Vagina (tissue), 2 donors: ENCODE data around the gene HADHA.

Experiments used
- POLR2AphosphoS5 ChIP-seq, 2 donors: sonication (generic); formaldehyde crosslinking; IDR thresholded peaks; one replicate each; pipeline ENCODE4 v1.9.0; 2017; ENCODE audit warnings: antibody characterized with exemption in 2 of 2, mild to moderate bottlenecking in 2 of 2, low read depth in 1 of 2; ENCODE audit not compliant: insufficient read depth in 1 of 2
- TF ChIP-seq, protein P1 (sequence below), 3 experiments: fragments of 450-650 bp in 2 of 3; fragments of 200-600 bp in 1 of 3; sonication (generic) in 1 of 3; IDR thresholded peaks; one replicate each; pipeline ENCODE4 v1.5.1; 2017 to 2019; ENCODE audit warnings: antibody characterized with exemption in 3 of 3, mild to moderate bottlenecking in 2 of 3, moderate library complexity in 2 of 3

DNA sequence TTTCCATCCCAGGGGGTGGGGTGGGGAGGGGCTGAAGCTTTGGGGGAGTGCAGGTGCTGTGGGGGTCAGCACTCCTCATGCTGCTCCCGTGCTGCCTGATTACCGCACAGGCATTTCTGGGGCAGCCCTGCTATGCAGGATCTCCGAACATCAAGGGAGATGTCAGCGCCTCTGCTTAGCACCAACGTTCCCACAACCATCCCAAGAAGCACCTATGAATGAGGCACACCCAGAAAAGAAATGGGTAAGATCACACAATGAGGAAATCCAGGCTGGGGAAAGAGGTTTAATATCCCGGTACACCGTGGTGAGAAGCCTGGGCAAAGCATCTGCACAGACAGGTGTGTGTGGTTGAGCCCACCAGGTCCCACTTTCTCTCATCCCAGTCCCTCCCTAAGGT is 54.1 kb downstream of the HADHA start:
- no peak for TF ChIP-seq POLR2AphosphoS5 (IDR thresholded peaks at IDR 0.05; ENCODE audit: insufficient read depth in 1 of 2, low read depth in 1 of 2)
- TF ChIP-seq, protein P1, sequence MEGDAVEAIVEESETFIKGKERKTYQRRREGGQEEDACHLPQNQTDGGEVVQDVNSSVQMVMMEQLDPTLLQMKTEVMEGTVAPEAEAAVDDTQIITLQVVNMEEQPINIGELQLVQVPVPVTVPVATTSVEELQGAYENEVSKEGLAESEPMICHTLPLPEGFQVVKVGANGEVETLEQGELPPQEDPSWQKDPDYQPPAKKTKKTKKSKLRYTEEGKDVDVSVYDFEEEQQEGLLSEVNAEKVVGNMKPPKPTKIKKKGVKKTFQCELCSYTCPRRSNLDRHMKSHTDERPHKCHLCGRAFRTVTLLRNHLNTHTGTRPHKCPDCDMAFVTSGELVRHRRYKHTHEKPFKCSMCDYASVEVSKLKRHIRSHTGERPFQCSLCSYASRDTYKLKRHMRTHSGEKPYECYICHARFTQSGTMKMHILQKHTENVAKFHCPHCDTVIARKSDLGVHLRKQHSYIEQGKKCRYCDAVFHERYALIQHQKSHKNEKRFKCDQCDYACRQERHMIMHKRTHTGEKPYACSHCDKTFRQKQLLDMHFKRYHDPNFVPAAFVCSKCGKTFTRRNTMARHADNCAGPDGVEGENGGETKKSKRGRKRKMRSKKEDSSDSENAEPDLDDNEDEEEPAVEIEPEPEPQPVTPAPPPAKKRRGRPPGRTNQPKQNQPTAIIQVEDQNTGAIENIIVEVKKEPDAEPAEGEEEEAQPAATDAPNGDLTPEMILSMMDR (IDR thresholded peaks at IDR 0.05): no peak
